Tibial nerve (tissue), 4 donors: ENCODE results near the gene CDHR3. TPM values are rescaled to one million over a fixed set of nuclear protein-coding genes. Genes with fewer than 3 reads are reported as not detected.
"Not testable (repeated sequence)": the region's sequence is repeated elsewhere in the genome, so short reads cannot be mapped to it uniquely, and the experiment has no call there.

Experiments used
- DNase-seq, 2 donors: peaks; one replicate each; pipeline ENCODE4 v3.0.0-alpha.2; 2019; ENCODE audit warnings: low spot score in 2 of 2
- H3K27ac ChIP-seq, 4 donors: fragments of 200-600 bp; sonication (generic) in 3 of 4; one replicate each; pipeline ENCODE4 v1.5.1; 2017 to 2019; ENCODE audit warnings: mild to moderate bottlenecking in 1 of 4
- H3K27me3 ChIP-seq, 2 donors: fragments of 200-600 bp; sonication (generic) in 1 of 2; one replicate each; pipeline versions ENCODE4 v1.5.1 to v1.6.0; 2017 to 2019
- H3K36me3 ChIP-seq, 3 donors: fragments of 200-600 bp; sonication (generic); one replicate each; pipeline ENCODE4 v1.5.1; 2018 to 2019
- H3K4me1 ChIP-seq, 4 donors: fragments of 200-600 bp; sonication (generic) in 3 of 4; one replicate each; pipeline ENCODE4 v1.5.1; 2017 to 2019
- H3K4me3 ChIP-seq, 4 donors: fragments of 200-600 bp; sonication (generic) in 3 of 4; one replicate each; pipeline ENCODE4 v1.5.1; 2017 to 2019; ENCODE audit warnings: mild to moderate bottlenecking in 1 of 4, moderate library complexity in 1 of 4
- H3K9me3 ChIP-seq, 4 donors: fragments of 200-600 bp; sonication (generic) in 3 of 4; one replicate each; pipeline ENCODE4 v1.5.1; 2017 to 2019
- EP300 ChIP-seq, 2 donors: sonication (generic); formaldehyde crosslinking; IDR thresholded peaks; one replicate each; pipeline ENCODE4 v1.6.1; 2017; ENCODE audit warnings: antibody characterized with exemption in 2 of 2, mild to moderate bottlenecking in 1 of 2
- POLR2A ChIP-seq, 2 donors: fragments of 450-650 bp; IDR thresholded peaks; one replicate each; pipeline ENCODE4 v1.6.1; 2017; ENCODE audit warnings: antibody characterized with exemption in 2 of 2, mild to moderate bottlenecking in 2 of 2, moderate library complexity in 2 of 2
- WGBS, 2 donors: methylation state at CpG; one replicate each; pipeline ENCODE4 v1.1.5; 2018; 5-methylcytosine and 5-hydroxymethylcytosine counted together
- total RNA-seq, 4 donors: library from RNA; depleted of rRNA; stranded (reverse); fragments of >200 nt; gene quantifications; one replicate each; pipeline ENCODE4 v1.1.0, GENCODE V29; 2016
- TF ChIP-seq, protein P1 (sequence below), 5 experiments: fragments of 200-600 bp in 3 of 5; fragments of 450-650 bp in 2 of 5; sonication (generic) in 3 of 5; IDR thresholded peaks; one replicate each; pipeline ENCODE4 v1.5.1; 2016 to 2019; ENCODE audit warnings: antibody characterized with exemption in 5 of 5, mild to moderate bottlenecking in 3 of 5, moderate library complexity in 2 of 5

The CDHR3 gene
- total RNA-seq, 4 donors from 2014 or later = 6.1 to 18.2 (median 10.5) TPM

DNA sequence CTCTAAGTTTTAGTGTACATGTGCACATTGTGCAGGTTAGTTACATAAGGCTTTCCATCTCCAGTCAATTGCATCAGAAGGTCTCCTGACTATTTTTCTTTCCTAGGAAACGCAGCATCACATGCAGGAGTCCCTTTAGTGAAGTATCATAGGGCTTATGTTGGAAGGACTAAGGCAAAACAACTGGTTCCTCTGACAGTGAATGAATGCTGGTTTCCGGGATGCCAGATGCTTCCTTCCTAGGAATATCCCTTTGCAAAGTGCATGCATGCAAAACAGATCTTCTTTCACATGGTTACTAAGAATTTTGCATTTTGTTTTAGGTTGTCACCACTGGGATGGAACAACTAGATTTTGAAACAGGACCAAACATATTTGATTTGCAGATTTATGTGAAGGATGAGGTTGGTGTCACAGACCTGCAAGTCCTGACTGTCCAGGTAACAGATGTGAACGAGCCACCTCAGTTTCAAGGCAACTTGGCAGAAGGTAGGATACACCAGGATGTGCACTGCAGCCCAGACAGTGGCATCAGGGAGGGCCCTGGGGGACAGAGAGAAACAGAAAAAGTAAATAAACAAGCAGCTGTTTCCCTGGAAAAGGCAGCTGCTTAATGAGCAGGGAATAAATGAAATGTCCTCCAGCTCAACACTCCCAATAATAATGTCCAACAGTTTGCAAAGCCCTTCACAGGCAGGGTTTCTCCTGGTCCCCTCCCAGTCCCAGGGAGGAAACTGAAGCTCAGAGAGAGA, 17.8 kb downstream of the CDHR3 start:
- TF ChIP-seq, protein P1, sequence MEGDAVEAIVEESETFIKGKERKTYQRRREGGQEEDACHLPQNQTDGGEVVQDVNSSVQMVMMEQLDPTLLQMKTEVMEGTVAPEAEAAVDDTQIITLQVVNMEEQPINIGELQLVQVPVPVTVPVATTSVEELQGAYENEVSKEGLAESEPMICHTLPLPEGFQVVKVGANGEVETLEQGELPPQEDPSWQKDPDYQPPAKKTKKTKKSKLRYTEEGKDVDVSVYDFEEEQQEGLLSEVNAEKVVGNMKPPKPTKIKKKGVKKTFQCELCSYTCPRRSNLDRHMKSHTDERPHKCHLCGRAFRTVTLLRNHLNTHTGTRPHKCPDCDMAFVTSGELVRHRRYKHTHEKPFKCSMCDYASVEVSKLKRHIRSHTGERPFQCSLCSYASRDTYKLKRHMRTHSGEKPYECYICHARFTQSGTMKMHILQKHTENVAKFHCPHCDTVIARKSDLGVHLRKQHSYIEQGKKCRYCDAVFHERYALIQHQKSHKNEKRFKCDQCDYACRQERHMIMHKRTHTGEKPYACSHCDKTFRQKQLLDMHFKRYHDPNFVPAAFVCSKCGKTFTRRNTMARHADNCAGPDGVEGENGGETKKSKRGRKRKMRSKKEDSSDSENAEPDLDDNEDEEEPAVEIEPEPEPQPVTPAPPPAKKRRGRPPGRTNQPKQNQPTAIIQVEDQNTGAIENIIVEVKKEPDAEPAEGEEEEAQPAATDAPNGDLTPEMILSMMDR (IDR thresholded peaks at IDR 0.05) = no peak
- no peak for TF ChIP-seq EP300 (IDR thresholded peaks at IDR 0.05)
- no peak for TF ChIP-seq POLR2A (IDR thresholded peaks at IDR 0.05)
- 80 to 83% methylated on average over 3 of the region's 3 CpGs for WGBS, 2 donors
- no peaks in the 10 kb centered on the region for H3K36me3 ChIP-seq
- no peak overlapping the region for H3K27ac ChIP-seq
- no peak overlapping the region for H3K4me3 ChIP-seq
- DNase-seq = no peak
- no peaks in the 10 kb centered on the region for H3K4me1 ChIP-seq
- H3K27me3 ChIP-seq = no peaks in the 10 kb centered on the region
- no peaks in the 10 kb centered on the region for H3K9me3 ChIP-seq

DNA sequence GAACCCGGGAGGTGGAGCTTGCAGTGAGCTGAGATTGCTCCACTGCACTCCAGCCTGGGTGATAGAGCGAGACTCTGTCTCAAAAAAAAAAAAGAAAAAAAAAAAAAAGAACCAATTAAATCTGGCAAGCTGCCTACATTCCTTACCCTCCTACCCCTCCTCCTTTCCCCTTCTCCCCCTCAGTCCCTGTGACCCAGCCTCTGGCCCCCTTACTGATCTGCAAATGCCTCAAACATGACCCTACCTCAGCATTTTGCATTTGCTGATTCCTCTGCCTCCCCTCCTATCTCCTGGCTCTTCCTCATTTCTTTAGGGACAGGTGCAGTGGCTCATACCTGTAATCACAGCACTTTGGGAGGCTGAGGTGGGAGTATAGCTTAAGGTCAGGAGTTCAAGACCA, 19.3 kb downstream of the CDHR3 start:
- no peak for DNase-seq
- no peaks in the 10 kb centered on the region for H3K36me3 ChIP-seq
- H3K4me1 ChIP-seq = no peaks in the 10 kb centered on the region
- TF ChIP-seq EP300 (IDR thresholded peaks at IDR 0.05) (no peak), POLR2A (IDR thresholded peaks at IDR 0.05) (no peak)
- TF ChIP-seq, protein P1 (IDR thresholded peaks at IDR 0.05) = no peak
- WGBS, 2 donors = 81 to 92% methylated on average over 2 of the region's 2 CpGs
- H3K27ac ChIP-seq = no peak overlapping the region
- H3K9me3 ChIP-seq = no peaks in the 10 kb centered on the region
- H3K4me3 ChIP-seq = no peak overlapping the region
- no peaks in the 10 kb centered on the region for H3K27me3 ChIP-seq

DNA sequence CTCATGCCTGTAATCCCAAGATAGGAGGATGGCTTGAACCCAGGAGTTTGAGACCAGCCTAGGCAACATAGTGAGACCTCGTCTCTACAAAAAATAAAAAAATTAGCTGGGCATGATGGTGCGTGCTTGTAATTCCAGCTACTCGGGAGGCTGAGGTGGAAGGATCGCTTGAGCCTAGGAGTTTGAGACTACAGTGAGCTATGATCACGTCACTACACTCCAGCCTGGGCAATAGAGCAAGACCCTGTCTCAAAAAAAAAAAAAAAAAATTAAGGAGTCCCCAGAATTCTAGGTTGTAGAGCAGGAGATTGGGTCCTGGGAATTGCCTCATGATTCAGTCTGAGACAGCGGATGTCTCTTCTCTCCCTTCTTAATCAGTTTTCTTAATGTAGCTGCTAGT, 21.7 kb downstream of the CDHR3 start:
- H3K27me3 ChIP-seq, H3K4me3 ChIP-seq, H3K9me3 ChIP-seq, H3K4me1 ChIP-seq, H3K36me3 ChIP-seq, DNase-seq, H3K27ac ChIP-seq: not testable (repeated sequence)
- 93 to 100% methylated on average over 6 of the region's 6 CpGs for WGBS, 2 donors

DNA sequence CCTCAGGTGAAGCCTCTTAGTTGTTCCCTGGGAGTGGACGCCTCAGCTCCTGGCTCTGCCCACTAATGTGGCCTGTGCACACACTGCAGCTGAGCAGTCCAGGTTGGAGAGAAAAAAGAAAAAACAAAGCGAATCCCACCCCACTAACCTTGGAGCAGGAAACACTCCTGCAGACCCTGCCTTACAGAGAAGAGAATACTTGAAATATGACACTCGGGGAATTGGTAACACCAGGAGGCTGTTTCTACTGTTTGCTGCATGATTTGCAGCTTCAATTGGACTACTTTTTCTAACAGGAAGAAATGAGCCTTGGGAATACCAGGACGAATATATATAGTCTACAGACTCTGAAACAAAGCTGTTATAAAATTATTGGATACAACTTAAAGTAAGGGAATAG, 22.2 kb downstream of the CDHR3 start:
- no peaks in the 10 kb centered on the region for H3K36me3 ChIP-seq
- TF ChIP-seq EP300 (IDR thresholded peaks at IDR 0.05) (no peak), POLR2A (IDR thresholded peaks at IDR 0.05) (no peak)
- TF ChIP-seq, protein P1 (IDR thresholded peaks at IDR 0.05) = no peak
- H3K27me3 ChIP-seq = no peaks in the 10 kb centered on the region
- no peaks in the 10 kb centered on the region for H3K9me3 ChIP-seq
- H3K27ac ChIP-seq = no peak overlapping the region
- peaks cover 0 to 3% (median 0%) of the 10 kb centered on the region in 4 donors for H3K4me1 ChIP-seq
- no peak overlapping the region for H3K4me3 ChIP-seq
- DNase-seq = no peak
- 43 to 58% methylated on average over 4 of the region's 4 CpGs for WGBS, 2 donors

DNA sequence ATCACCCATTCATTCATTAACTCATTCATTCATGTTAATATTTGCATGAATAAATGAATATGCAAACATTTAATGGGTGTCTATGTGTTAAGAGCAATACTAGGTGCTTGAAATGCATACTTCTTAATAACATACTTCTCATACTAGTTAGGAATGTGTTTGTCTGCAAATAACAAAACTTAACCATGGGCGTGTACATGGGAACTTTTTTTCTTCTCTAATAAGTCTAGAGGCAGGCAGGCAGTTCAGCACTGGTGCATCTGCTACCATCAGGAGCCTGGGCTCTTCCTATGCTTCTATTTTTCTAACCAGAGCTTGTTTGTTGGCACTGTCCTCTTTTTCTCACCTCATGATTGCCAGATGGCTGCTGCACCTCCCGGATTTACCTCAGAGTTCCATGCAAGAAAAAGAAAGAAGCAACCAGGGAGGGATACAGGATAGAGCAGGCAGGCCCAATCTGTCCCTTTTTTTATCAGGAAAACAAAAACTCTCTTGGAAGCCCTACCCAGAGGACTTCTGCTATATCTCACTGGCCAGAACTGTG, 22.7 kb downstream of the CDHR3 start:
- TF ChIP-seq, protein P1 (IDR thresholded peaks at IDR 0.05) = no peak
- TF ChIP-seq POLR2A (IDR thresholded peaks at IDR 0.05) = no peak
- no peak for TF ChIP-seq EP300 (IDR thresholded peaks at IDR 0.05)
- Histone ChIP-seq H3K36me3 (no peaks in the 10 kb centered on the region), H3K27me3 (no peaks in the 10 kb centered on the region), H3K27ac (no peak overlapping the region), H3K4me3 (no peak overlapping the region), H3K4me1 (peaks cover 0 to 8% (median 0%) of the 10 kb centered on the region in 4 donors), H3K9me3 (no peaks in the 10 kb centered on the region)
- DNase-seq = no peak
- WGBS, 2 donors = 60 to 67% methylated on average over 2 of the region's 2 CpGs
